Measurements from ENCODE around the gene DOCK8.
A peak's percentile ranks its signal among the peaks of the same experiment; 100 is the strongest.

Gene DOCK8

DNA sequence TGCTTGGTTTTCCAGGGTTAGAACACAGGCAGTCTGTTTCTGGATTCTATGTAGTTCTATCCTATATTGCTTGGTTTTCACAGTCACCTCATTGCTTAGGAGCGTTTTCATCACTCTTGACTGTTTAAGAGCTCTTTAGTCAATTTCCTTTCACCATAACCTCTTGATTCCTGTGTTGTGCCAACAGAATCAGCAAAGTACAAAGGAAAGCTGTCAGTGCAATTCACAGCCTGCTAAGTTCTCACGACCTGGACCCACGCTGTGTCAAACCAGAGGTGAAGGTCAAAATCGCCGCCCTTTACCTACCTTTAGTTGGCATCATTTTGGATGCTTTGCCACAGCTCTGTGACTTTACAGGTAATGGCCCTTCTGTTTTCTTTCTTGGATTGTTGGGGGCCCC lies 199.9 kb downstream of the DOCK8 start:
- no peak for DNase-seq (ENCODE audit: low read depth in 2 of 2)

DNA sequence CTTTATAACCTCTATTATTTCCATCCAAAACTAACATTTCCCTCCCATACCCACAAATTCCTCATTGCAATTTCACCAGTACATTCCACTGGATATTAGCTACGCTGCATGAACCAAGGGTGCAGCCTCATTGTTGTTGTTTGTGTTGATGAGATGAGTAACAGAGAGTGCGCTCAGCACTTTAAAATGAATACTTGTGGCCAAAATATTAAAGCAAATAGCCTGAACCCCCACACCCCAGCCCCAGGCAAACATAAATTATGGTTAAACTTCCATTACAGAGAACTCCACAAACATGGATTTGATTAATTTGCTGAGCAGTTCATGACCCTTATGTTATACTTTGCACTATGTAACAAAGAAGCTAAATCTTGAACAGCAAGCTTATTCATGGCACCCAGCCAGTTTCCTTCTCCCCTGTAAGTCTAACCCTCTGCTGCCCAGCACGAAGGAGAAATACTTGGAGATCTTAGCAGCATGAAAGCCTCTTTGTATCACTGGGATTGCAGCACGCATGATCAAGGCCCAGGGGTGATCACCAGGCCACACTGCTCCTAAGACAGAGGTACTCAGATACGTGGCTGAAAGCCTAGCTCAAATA lies 205.0 kb downstream of the DOCK8 start:
- DNase-seq (ENCODE audit: low read depth in 2 of 2) = no peak

DNA sequence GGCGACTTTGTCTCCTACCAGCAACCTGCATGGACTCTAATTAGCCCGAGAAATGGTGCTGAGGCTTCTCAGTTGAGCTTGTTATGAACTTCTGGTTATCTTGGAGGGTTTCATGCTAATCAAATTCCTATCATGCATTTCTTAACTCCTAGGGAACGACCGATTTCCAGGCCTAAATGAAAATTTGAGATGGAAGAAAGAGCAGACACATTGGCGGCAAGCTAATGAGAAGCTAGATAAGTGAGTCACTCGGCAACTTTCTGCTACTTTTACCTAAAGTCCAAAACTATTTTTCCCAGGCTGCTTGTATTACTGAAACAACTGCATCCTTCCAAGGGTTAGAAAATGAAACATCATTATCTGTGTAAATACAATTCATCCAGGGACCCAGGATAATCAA lies 207.2 kb downstream of the DOCK8 start:
- no peak for DNase-seq (ENCODE audit: low read depth in 2 of 2)

GRCh38 chr9:426264-426663 lies 211.6 kb downstream of the DOCK8 start:
- no peak for DNase-seq (ENCODE audit: low read depth in 2 of 2)

DNA sequence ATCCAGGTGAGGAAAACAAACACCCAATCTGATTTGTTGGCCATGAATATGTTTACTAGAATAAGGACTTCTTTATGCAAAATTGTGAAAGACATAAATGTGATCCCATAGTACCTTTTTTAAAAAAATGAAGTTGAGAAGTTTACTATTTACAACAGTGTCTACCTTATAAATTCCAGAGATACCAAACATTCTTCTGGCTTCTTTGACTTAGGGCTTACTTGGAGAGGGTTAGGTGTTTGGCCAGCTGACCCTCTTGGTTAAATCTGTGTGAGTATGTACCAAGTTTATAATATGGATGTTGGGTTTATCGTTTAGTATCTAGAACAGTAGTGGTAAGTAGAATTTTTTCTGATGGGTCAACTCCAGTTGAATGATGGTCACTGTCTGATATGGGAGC lies 212.3 kb downstream of the DOCK8 start:
- no peak for DNase-seq (ENCODE audit: low read depth in 2 of 2)

DNA sequence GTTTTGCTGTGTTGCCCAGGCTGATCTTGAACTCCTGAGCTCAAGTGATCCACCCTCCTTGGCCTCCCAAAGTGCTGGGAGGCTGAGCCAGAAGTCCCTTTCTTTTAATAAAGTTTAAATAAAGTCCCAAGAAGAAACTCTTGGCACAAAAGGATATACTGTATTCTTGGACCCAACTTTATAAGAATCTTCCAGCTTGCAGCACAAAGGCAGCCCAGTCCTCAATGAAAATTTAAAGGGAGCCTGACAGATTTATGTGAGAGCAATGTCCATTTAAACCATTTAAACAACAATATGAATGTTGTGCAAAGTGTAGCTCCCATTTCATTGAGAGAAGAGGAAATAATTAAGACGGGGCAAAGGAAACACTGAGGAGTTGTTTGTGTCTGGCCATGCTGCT lies 217.0 kb downstream of the DOCK8 start:
- DNase-seq (ENCODE audit: low read depth in 2 of 2) = no peak

- no peak for DNase-seq (ENCODE audit: low read depth in 2 of 2)
Measured at GRCh38 chr9:436482-436881, 221.8 kb downstream of the DOCK8 start.

GRCh38 chr9:437066-437465 lies 222.4 kb downstream of the DOCK8 start:
- DNase-seq (ENCODE audit: low read depth in 2 of 2) = no peak

GRCh38 chr9:437574-438001 lies 222.9 kb downstream of the DOCK8 start:
- DNase-seq (ENCODE audit: low read depth in 2 of 2) = no peak

DNA sequence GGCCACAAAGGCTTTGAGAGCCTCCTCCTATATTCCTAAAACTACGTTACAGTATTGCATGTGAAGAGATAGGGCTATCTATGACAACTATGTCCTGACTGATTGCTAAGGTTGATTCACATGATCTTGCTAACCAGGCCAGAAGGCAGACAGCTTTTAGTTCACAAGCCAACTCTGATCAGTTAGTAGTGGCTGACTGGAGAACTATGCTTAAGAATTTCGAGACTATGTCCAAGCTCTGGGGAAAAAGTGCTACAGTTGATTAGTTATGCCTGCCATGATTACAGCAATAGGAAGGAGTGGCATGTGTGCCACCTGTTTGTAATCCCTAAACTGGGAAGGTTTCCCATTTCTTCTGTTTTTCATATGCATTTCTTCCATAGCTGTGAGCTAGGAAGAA lies 223.4 kb downstream of the DOCK8 start:
- DNase-seq (ENCODE audit: low read depth in 2 of 2) = no peak

- no peak for DNase-seq (ENCODE audit: low read depth in 2 of 2)
Measured at GRCh38 chr9:438961-439768, 224.5 kb downstream of the DOCK8 start.

GRCh38 chr9:441126-441525 lies 226.5 kb downstream of the DOCK8 start:
- no peak for DNase-seq (ENCODE audit: low read depth in 2 of 2)

GRCh38 chr9:444528-444927 lies 229.9 kb downstream of the DOCK8 start:
- no peak for DNase-seq (ENCODE audit: low read depth in 2 of 2)

- no peak for DNase-seq (ENCODE audit: low read depth in 2 of 2)
Measured at GRCh38 chr9:445033-445432, 230.4 kb downstream of the DOCK8 start.

DNA sequence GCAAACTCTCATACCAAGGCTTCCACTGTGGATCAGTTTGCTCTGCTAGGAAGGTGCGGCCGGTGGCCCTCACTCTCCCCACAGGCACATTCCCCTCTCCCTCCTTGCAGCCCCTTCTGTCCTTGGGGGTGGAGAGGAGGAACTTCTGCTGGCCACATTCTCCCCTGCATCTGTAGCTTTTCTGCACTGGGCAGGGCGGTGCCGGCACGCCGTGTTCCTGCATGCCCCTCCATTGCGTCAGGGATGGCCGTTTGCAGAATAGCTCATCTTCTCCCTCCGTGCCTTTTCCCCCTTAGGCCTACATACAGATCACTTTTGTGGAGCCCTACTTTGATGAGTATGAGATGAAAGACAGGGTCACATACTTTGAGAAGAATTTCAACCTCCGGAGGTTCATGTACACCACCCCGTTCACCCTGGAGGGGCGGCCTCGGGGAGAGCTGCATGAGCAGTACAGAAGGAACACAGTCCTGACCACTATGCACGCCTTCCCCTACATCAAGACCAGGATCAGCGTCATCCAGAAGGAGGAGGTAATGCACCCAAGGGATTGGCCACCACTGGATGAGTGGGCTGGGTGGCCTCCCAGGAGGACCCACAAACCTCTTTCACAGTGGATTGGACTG lies 231.5 kb downstream of the DOCK8 start:
- no peak for DNase-seq (ENCODE audit: low read depth in 2 of 2)

DNA sequence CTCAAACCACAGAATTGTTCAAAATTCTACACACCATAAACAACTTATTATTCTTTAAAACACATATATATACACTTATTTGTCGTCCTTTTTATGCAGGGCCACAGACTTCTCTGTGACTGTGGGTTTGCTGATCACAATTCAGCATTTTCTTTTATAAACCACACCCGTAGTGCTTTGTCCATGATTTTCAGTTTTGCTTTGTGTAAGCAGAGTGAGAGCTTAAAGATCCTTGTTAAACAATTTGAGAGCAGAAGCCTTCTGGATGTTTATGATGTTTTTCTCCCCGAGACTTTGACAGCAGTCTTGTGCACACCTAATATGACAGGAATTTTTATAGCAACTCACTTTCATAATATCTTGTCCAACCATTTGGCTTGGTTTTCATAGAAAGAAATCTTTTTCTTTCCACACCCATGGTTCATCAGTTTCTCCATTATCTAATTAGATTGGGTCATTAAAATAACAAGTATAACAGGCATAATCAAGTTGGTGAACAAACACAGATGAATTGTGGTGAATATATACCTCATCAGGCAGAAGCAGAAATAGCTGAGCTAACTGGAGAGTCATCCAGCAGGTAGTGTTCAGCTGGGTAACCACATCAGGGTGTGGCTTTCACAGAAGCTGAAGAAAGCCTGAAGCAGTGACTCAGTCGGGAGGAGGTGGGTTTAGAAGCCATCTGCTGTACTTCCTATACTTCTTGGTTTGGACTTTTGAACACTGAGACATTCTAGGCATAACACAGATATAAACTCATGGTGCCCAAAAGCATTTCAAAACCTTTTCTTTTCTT lies 232.8 kb downstream of the DOCK8 start:
- DNase-seq (ENCODE audit: low read depth in 2 of 2) = peak; percentile 57 to 58

DNA sequence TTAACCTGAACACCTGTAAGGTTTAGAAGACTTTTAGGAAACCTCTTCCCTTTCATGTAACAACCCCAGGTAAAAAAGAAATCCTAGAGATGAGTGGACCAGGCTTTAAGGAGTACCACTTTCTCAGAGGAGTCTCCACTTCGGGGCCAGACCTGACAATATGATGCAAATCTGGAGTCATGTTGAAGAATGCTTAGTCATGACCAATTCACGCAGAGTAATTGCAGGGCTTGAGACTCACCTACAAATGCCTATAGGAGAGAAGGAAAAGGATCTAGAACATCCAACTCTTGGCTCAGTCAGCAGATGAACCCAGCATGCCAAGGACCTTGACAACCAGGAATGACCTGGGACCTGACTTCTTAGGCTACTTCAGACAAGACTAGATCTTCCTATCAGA lies 235.4 kb downstream of the DOCK8 start:
- DNase-seq (ENCODE audit: low read depth in 2 of 2) = no peak

DNA sequence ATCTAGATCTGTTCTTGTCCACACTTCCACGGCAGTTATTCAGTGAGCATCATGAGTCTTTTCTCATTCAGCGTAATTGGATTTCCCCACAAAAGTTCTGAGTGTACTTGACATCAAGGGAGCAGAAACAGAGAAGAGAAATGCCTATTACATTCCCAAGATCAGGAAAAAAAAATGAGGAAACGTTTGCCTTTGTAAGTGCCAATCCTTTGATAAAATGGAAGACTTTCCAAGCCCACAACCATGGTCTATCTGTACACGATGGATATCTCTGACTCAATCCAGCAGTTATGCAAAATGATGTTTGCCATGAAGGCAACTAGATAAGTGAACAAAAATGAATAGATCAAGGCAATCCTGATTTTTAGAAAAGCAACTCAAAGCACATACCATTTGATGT lies 235.9 kb downstream of the DOCK8 start:
- DNase-seq (ENCODE audit: low read depth in 2 of 2) = no peak

DNA sequence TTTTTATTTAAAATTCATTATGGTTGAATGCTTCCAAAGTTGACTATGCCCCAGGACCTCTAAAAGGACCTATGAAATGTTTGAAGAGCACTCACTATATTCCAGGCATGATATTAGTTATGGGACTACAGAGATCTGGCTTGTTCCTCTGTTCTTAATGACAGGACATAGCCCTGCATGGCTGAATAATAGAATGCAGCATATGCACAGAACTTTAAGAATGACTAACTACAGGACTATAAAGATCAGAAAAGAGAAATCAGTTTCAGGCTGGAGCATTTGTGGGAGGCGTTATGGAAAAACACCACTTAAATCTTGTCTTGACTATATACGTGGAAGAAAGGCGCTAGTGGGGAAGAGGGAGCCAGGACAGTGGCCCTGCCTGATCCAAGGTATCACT lies 239.2 kb downstream of the DOCK8 start:
- DNase-seq (ENCODE audit: low read depth in 2 of 2) = no peak

DNA sequence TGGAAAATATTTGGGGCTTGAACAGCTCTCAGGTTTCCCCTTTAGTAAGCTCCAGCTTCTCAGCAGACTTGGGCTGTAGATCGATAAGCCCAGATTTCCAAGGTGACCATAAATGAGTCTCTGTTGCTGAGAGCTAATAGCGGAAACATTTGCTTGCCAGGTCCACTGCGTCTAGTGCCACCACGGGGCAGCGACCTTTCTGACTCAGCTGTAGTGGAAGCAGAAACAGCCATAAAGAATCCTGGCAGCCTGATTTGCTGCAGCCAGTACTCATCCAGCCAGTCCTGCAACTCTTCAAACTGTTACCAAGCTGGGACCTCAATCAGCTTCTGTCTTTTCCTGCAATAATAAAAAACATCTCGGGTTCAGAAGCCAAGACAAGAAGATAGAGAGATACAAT lies 241.7 kb downstream of the DOCK8 start:
- no peak for DNase-seq (ENCODE audit: low read depth in 2 of 2)

DNA sequence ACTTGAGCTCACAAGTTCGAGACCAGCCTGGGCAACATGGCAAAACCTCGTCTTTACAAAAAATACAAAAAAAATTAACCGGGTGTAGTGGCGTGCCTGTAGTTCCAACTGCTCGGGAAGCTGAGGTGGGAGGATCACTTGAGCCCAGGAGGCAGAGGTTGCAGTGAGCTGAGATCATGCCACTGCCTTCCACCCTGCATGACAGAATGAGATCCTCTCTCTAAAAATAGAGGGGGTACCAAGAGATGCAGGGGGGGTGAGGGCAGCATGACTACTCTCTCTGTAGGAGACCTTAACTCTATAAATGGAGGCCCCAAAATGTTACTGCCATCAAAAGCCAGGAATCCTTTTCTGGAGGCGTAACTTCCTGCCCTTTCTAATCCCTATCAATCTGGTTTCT lies 243.9 kb downstream of the DOCK8 start:
- DNase-seq (ENCODE audit: low read depth in 2 of 2) = no peak
